OCI-LY7 (cell line): ENCODE results near the gene OR4D2. TPM values are rescaled to one million over a fixed set of nuclear protein-coding genes. Genes with fewer than 3 reads are reported as not detected.

Source experiments
- BruUV-seq: library from RNA; stranded (reverse); fragments of 400-500 nt; replicated peaks from 2 replicates; lab custom pipeline; 2021; lab: Mats Ljungman, UMichigan
- CTCF ChIA-PET: fragments of 300-600 bp; sonication (Branson Sonifier 250); formaldehyde crosslinking; loops from one replicate; lab custom pipeline; 2022; ENCODE audit warnings: antibody characterized with exemption; ENCODE audit not compliant: unreplicated experiment; lab: Charles Lee
- POLR2A ChIA-PET: fragments of 300-600 bp; sonication (Branson Sonifier 250); formaldehyde crosslinking; loops from one replicate; lab custom pipeline; 2022; ENCODE audit warnings: antibody characterized with exemption; lab: Charles Lee
- DNase-seq: peaks from one replicate; pipeline ENCODE4 v3.0.0-alpha.2; 2015; ENCODE audit warnings: low spot score
- H2AFZ ChIP-seq: fragments of 200-600 bp; sonication (generic), shearing (Covaris generic); 2 replicates; pipeline ENCODE4 v1.6.1; 2014; ENCODE audit warnings: mild to moderate bottlenecking, antibody characterized with exemption, low read length, moderate library complexity
- H3K27ac ChIP-seq: fragments of 200-600 bp; sonication (generic); 2 replicates; pipeline ENCODE4 v1.5.1; 2014; ENCODE audit warnings: mixed run types, low read depth, mild to moderate bottlenecking, moderate library complexity, low read length, inconsistent platforms; ENCODE audit not compliant: poor library complexity, severe bottlenecking
- H3K36me3 ChIP-seq: fragments of 200-600 bp; sonication (generic); 2 replicates; pipeline ENCODE4 v1.6.1; 2014; ENCODE audit warnings: mild to moderate bottlenecking, antibody characterized with exemption, low read length, moderate library complexity, mixed read lengths; ENCODE audit not compliant: insufficient read depth
- H3K4me1 ChIP-seq: fragments of 200-600 bp; sonication (generic); 2 replicates; pipeline ENCODE4 v1.5.1; 2014; ENCODE audit warnings: mild to moderate bottlenecking, low read length; ENCODE audit not compliant: insufficient read depth, poor library complexity, severe bottlenecking
- H3K4me2 ChIP-seq: fragments of 200-600 bp; sonication (generic); 2 replicates; pipeline ENCODE4 v1.6.1; 2014; ENCODE audit warnings: mild to moderate bottlenecking, low read length
- H3K4me3 ChIP-seq: fragments of 200-600 bp; sonication (generic); 2 replicates; pipeline ENCODE4 v1.5.1; 2014; ENCODE audit warnings: mild to moderate bottlenecking, low read depth, low read length; ENCODE audit not compliant: poor library complexity, severe bottlenecking
- H3K79me2 ChIP-seq: fragments of 200-600 bp; sonication (generic); 2 replicates; pipeline ENCODE4 v1.6.1; 2016; ENCODE audit warnings: low read depth, mild to moderate bottlenecking, low read length, moderate library complexity, mixed read lengths; ENCODE audit not compliant: insufficient read depth
- H3K9me2 ChIP-seq: fragments of 200-600 bp; sonication (generic); 2 replicates; pipeline ENCODE4 v1.6.1; 2016; ENCODE audit warnings: mild to moderate bottlenecking, low read length, mixed read lengths; ENCODE audit not compliant: insufficient read depth
- H3K9me3 ChIP-seq: fragments of 200-600 bp; sonication (generic); 2 replicates; pipeline ENCODE4 v1.6.1; 2014; ENCODE audit warnings: mild to moderate bottlenecking, mixed run types, low read length, mixed read lengths
- H4K20me1 ChIP-seq: fragments of 200-600 bp; sonication (generic); 2 replicates; pipeline ENCODE4 v1.6.1; 2014; ENCODE audit warnings: mild to moderate bottlenecking, antibody characterized with exemption, low read length, moderate library complexity, mixed read lengths; ENCODE audit not compliant: insufficient read depth
- CTCF ChIP-seq: fragments of 200-600 bp; sonication (generic); conservative IDR thresholded peaks from 2 replicates; pipeline ENCODE4 v1.5.1; 2014; ENCODE audit warnings: mild to moderate bottlenecking, antibody characterized with exemption, low read length, moderate library complexity, mixed read lengths
- EZH2phosphoT487 ChIP-seq: fragments of 200-600 bp; sonication (generic); IDR thresholded peaks from 2 replicates; pipeline ENCODE4 v1.6.1; 2018; ENCODE audit warnings: low read depth, borderline replicate concordance, mild to moderate bottlenecking, mixed run types, antibody characterized with exemption, low read length, moderate library complexity, mixed read lengths
- intact Hi-C: fragments of 100-400 bp; cut with micrococcal nuclease; formaldehyde crosslinking; loops from one replicate; pipeline ENCODE4 v1.10.0; 2022; ENCODE audit not compliant: unreplicated experiment
- total RNA-seq, 2 experiments: library from RNA; depleted of rRNA in 1 of 2; stranded (reverse); fragments of >200 nt in 1 of 2; shearing (Covaris generic) in 1 of 2; gene quantifications; 2 replicates each; pipeline ENCODE4 v1.2.3, GENCODE V29; 2014 to 2022

OR4D2 gene
- total RNA-seq, 2 experiments from 2014 or later = not detected

- no peaks in the 10 kb centered on the region for H4K20me1 ChIP-seq
- DNase-seq = no peak
- H3K79me2 ChIP-seq = no peaks in the 10 kb centered on the region
- H3K9me2 ChIP-seq = no peaks in the 10 kb centered on the region
- no peak overlapping the region for H3K4me2 ChIP-seq
- H3K4me1 ChIP-seq = no peaks in the 10 kb centered on the region
- TF ChIP-seq EZH2phosphoT487 = no peak
- no peak for TF ChIP-seq CTCF
- no peaks in the 10 kb centered on the region; the same call in 1 of the 2 replicates for H3K36me3 ChIP-seq
- no TSS peak for BruUV-seq
- H3K4me3 ChIP-seq = no peak overlapping the region
- POLR2A ChIA-PET = no interaction called here
- intact Hi-C loops = no loop called here
- no peak overlapping the region for H2AFZ ChIP-seq
- no peak overlapping the region for H3K27ac ChIP-seq
- CTCF ChIA-PET = no interaction called here
- peaks cover 5% of the 10 kb centered on the region; the same call in 1 of the 2 replicates for H3K9me3 ChIP-seq
Observed at GRCh38 chr17:58144801-58145200, 22.0 kb upstream of the OR4D2 start.

- Histone ChIP-seq H3K79me2 (no peaks in the 10 kb centered on the region), H3K27ac (no peak within 1 kb of the TSS), H3K4me2 (no peak within 1 kb of the TSS), H3K4me3 (no peak within 1 kb of the TSS), H3K4me1 (no peaks in the 10 kb centered on the region), H2AFZ (no peak within 1 kb of the TSS), H4K20me1 (no peaks in the 10 kb centered on the region), H3K9me2 (no peaks in the 10 kb centered on the region), H3K9me3 (peaks cover 5% of the 10 kb centered on the region; the same call in 1 of the 2 replicates), H3K36me3 (no peaks in the 10 kb centered on the region; the same call in 1 of the 2 replicates)
- no peak for DNase-seq
- ChIA-PET POLR2A (no interaction called here), CTCF (no interaction called here)
- intact Hi-C loops = no loop called here
- TF ChIP-seq CTCF (no peak), EZH2phosphoT487 (no peak)
- BruUV-seq = no TSS peak
Observed at GRCh38 chr17:58147930-58148434, 18.8 kb upstream of the OR4D2 start, which contains the start of gene OR4D1. TSS of gene OR4D1 (plus strand) at chr17:58148384. CDS start at chr17:58155154, 6,770 bp downstream.

GRCh38 chr17:58148609-58149008 lies 18.2 kb upstream of the OR4D2 start:
- intact Hi-C loops = no loop called here
- DNase-seq = no peak
- Histone ChIP-seq H3K36me3 (no peaks in the 10 kb centered on the region; the same call in 1 of the 2 replicates), H3K4me2 (no peak overlapping the region), H3K79me2 (no peaks in the 10 kb centered on the region), H4K20me1 (no peaks in the 10 kb centered on the region), H3K9me2 (no peaks in the 10 kb centered on the region), H2AFZ (no peak overlapping the region), H3K4me3 (no peak overlapping the region), H3K9me3 (peaks cover 5% of the 10 kb centered on the region; the same call in 1 of the 2 replicates), H3K4me1 (no peaks in the 10 kb centered on the region), H3K27ac (no peak overlapping the region)
- BruUV-seq = no TSS peak
- POLR2A ChIA-PET = no interaction called here
- TF ChIP-seq EZH2phosphoT487 = no peak
- TF ChIP-seq CTCF = no peak
- CTCF ChIA-PET = no interaction called here
